Colon (tissue), 2 donors: Measurements from ENCODE around the gene ARHGEF6.
"Not testable (repeated sequence)": the region's sequence is repeated elsewhere in the genome, so short reads cannot be mapped to it uniquely, and the experiment has no call there.

Source experiments
- FAIRE-seq: peaks from 2 replicates; lab custom pipeline; 2012; peaks lifted over from hg19 to GRCh38; lab: Jason Lieb, UNC
- donor health status: control.
- donor health status: control.

The ARHGEF6 gene, protein sequence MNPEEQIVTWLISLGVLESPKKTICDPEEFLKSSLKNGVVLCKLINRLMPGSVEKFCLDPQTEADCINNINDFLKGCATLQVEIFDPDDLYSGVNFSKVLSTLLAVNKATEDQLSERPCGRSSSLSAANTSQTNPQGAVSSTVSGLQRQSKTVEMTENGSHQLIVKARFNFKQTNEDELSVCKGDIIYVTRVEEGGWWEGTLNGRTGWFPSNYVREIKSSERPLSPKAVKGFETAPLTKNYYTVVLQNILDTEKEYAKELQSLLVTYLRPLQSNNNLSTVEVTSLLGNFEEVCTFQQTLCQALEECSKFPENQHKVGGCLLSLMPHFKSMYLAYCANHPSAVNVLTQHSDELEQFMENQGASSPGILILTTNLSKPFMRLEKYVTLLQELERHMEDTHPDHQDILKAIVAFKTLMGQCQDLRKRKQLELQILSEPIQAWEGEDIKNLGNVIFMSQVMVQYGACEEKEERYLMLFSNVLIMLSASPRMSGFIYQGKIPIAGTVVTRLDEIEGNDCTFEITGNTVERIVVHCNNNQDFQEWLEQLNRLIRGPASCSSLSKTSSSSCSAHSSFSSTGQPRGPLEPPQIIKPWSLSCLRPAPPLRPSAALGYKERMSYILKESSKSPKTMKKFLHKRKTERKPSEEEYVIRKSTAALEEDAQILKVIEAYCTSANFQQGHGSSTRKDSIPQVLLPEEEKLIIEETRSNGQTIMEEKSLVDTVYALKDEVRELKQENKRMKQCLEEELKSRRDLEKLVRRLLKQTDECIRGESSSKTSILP

DNA sequence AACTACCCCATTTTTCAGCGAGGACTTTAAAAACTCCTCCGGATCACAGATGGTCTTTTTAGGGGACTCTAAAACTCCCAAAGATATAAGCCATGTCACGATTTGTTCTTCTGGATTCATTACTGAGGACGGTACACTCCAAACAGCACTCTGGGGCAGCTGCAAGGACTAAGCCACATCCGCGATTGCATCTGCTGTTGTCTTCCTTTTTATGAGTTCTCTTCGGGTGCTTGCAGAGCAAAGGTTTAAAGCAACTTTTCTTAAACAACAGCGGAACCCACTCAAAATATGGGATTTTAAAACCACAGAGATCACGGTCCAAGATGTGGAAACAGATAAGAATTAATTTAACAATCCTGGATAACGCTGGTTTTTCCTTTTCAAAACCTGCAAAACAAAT lies at the start of gene ARHGEF6:
ARHGEF6 (minus strand) TSS at position 170 of the 400 bp plus-strand sequence; CDS start at position 120, 50 bp downstream.
- FAIRE-seq = no peak

DNA sequence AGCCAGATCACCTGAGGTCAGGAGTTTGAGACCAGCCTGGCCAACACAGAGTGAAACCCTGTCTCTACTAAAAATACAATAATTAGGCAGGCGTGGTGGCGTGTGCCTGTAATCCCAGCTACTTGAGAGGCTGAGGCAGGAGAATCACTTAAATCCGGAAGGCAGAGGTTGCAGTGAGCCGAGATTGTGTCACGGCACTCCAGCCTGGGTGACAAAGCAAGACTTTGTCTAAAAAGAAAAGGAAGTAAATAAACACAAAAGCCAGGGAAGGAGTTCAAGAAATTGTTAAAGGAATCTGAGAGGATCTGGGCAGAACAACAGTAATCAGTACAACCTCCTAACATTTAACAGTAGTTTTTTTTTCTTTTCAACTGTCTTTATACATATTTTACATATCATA lies 48.7 kb upstream of the ARHGEF6 start:
- FAIRE-seq = no peak

DNA sequence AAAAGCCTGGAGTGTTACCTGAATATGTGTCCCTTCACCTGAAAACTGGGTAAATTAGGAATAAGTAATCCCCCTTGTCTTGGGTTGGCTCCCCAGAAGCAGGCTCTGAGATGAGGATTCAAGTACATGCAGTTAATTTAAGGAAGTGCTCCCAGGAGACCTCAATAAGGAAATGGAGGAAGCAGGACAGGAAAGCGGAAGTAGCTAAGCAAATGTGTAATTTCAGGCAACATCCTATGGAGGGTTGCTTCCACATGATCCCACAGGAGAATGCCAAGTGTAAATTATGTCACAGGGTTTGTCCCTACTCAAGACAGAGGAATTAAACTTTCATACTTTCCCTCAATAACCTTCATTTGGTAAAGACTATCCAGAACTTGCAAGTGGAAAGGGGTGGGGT lies 48.1 kb upstream of the ARHGEF6 start:
- no peak for FAIRE-seq

DNA sequence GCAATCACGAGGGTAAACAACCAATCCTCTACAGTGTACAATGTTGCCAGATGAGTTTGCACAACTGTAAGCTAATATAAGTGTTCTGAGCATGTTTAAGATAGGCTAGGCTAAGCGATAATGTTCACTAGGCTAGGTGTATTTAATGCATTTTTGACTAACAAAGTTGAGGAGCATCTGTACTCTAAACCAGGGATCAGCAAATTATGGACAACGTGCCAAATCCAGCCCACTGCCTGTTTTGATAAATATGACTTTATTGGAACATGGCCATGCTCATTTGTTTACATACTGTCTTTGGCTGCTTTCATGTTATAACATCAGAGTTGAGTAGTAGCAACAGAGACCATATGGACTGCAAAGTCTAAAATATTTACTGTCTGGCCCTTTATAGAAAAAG lies 46.3 kb upstream of the ARHGEF6 start:
- FAIRE-seq = no peak

DNA sequence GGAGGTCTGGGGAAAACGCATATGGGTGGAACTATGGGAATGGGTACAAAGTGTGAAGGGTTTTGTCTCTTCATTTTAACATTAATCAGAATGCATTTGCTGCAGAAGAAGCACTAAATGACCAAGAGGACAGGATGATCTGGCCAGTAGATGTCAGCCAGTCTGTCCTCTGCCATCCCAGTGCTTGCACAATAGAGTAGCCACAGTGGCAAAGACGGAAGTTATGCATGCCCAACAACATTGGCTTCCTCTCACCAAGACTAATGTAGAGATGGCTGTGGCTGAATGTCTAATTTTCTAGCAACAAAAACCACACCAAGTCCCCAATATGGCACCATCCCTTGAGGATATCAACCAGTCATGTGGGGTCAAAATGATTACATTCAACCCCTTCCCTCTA lies 45.0 kb upstream of the ARHGEF6 start:
- FAIRE-seq = no peak

DNA sequence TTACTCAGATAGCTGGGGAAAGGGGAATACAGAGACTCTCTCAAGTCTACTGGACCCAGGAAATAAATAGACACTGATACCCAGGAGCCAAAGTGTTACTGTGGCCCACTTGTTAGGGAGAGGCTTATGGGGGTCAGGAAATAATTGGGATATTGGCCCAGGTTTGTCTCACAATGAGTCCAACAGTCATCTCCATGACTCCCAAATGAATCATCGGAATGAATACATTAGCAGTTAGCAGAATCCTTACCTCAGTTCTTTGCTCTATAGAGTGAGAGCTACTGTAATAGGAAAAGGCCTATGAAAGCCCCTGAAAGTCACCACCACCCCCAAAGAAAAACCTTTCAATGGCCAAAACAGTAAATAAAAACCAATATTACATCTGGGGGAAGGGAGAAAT lies 42.4 kb upstream of the ARHGEF6 start:
- no peak for FAIRE-seq

DNA sequence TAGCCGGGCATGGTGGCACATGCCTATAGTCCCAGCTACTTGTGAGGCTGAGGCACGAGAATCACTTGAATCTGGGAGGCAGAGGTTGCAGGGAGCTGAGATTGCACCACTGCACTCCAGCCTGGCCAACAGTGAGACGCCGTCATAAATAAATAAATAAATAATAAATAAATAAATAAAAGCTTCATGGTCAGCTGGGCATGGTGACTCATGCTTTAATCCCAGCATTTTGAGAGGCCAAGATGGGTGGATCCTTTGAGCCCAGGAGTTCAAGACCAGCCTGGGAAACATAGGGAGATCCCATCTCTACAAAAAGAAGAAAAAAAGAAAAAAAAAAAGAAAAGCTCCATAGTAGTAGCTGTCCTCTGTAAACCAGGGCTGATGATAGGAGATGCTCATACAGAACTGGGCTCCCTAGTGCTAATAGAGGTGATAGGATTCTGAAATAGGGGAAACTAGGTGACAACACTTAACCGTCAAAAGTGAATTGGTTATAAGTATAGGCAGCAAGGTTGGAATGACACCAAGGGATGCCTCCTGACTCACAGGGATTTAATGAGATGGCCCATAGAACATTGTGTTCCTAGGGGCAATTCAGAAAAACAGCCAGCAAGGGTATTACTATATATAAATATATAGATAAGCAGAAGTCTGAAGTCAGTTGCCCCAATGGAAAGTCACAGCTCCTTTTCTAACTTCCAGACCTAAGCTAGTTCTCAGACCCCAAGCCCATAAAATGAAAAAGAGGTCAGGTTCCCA lies 41.8 kb upstream of the ARHGEF6 start:
- FAIRE-seq = no peak

DNA sequence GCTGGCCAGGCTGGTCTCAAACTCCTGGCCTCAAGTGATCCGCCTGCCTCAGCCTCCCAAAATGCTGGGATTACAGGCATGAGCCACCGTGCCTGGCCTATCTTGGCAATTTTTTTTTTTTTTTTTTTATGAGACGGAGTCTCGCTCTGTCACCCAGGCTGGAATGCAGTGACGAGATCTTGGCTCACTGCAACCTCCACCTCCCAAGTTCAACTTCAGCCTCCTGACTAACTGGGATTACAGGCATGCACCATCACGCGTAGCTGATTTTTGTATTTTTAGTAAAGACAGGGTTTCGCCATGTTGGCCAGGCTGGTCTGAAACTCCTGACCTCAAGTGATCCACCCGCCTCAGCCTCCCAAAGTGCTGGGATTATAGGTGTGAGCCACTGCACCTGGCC lies 39.0 kb upstream of the ARHGEF6 start:
- not testable (repeated sequence) for FAIRE-seq

DNA sequence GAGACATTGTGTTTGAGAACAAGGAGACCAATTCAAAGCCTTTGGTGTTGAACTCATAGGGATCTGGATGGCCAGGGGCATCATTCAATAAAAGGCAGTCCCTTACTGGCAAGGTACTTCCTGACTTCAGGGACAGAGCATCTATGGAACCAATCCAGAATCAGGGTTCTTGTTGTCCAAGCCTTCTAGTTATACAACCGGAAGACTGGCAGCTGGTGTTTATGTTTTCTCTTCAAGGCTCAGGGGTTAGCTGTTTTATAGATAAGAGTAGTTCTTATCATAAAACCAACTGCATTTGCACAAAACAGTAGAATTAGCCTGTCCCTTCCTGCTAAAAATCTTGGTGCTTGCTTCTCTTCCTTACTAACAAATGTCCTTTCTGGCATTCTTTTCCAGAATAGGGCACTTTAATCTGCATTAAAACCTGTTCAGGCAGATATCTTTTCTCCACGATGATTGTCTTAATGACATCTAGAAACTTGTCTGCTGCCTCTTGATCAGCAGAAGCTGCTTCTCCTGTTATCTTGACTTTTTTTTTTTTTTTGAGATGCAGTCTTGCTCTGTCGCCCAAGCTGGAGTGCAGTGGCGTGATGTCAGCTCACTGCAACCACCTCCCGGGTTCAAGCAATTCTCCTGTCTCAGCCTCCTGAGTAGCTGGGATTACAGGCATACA lies 38.4 kb upstream of the ARHGEF6 start:
- FAIRE-seq = no peak

DNA sequence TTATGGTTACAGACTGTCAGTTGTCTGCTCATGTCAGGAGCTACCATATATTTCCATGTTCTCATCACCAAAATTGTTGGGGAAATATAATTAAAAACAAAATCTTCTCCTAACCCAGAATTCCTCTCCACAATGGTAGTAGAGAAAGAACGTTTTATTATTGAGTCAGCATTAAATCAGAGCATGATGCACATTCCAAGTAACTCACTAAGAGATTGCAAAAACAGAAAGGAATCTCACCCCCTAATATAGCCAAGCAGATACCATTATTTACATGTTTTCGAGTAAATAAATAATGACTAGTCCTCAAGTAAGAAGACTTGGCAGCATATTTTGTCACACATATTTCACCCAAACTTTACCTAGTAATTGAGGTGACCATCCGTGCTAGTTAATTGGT lies 36.2 kb upstream of the ARHGEF6 start:
- no peak for FAIRE-seq

DNA sequence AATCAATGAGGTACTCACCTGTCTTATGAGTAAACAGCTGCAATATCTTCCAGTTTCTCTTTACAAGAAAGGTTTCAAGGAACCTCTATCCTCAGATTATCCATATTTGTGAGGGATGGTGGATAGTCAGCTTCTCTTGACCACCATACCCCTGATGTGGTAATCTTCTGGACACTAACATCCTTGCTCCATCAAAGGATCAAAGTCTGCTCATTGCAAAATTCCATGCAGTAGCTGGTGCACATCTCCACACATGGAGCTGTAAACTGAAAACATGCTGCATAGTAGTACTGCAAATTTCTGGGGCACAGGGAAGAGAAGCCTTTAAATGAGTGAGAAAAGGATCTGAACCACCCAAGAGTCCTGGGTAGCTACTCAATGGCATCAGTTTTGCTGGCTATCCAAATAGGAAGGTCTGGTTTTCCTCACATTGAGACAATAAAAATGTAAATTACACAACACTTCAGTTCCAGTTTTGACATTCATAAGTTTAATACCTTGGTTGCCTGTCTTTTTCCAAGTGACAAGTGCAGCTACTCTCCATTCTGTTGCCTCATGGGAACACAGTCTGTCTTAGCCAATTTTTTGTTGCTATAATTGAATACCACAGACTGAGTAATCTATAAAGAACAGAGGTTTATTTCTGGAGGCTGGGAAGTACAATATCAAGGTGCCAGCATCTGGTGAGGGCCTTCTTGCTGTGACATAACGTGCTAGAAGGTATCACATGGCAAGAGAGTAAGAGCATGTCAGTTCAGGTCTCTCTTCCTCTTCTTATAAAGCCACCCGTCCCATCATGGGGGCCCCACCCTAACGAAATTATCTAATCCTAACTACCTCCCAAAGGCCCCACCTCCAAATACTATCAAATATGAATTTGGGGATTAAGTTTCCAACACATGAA lies 34.4 kb upstream of the ARHGEF6 start:
- FAIRE-seq = no peak

DNA sequence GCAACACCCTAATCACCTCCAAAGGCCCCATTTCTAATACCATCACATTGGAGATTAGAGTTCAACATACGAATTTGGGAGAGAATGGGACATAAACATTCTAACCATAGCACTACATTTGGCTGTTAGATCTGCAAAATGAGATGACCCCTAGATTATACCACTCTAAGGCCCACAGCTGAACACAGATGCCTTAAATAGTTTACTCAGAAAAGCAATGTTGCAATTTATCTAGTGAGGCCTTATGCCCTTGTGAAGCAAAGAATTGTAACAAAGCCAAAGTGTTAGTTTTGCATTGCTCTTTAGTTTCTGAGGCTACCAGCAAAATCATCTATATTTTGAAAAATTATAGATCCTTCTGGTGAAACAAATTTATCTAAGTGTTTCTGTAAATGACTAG lies 31.6 kb upstream of the ARHGEF6 start:
- no peak for FAIRE-seq

DNA sequence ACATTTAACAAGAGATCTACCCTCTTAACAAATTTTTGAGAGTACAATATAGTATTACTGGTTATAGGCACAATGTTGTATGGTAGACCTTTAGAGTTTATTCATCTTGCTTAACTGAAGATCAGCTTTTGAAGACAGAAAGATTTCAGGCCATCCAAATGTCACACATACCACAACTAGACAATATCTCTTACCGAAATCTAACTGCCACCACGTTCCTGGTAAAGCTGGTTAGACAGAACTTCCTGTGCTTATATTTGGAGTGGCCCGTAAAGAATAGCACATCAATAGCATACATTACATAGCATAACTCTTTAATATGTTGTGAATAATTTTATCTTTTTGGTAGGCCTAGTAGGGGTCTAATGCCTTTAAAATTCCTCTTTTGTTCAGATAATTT lies 29.8 kb upstream of the ARHGEF6 start:
- FAIRE-seq = no peak

DNA sequence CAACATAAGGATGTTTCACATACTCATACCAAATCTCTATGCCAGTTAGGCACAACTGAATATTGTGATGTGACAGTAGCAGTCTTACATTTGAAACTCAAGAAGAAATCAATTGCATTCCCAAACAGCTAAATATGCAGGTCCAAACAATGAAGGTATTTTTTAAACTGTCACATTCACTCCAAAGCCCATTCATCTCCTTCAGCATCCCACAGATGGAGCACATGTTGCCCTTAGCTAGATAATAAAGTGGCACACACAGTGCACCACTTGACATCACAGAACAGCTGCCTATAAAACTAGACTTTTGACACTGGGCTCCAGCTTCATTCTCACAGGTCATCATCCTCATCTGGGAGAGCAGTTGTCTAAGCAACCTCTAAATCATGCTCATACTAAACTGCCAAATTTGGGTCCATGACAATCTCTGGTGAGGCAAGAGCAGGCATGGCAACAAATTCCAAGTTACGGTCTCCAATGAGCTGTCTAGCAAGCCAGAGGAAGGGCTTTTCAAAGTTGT lies 26.2 kb upstream of the ARHGEF6 start:
- FAIRE-seq = no peak

DNA sequence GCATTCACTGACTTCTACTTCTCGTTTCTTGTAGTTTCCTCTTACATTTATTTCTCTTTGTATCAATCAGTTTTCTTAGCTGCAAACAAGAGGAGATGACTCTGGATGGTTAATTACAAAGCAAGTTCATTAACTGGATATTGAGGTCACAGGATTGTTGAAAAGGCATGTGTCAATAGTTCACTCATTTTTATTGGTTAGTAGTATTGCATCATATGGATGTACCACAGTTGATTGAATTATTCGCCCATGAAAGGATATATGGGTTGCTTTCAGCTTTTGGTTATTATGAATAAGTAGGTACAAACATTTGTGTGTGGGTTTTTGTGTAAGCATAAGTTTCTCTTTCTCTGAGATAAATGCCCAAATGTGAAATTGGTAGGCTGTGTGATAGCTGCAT lies 21.8 kb upstream of the ARHGEF6 start:
- FAIRE-seq = no peak

DNA sequence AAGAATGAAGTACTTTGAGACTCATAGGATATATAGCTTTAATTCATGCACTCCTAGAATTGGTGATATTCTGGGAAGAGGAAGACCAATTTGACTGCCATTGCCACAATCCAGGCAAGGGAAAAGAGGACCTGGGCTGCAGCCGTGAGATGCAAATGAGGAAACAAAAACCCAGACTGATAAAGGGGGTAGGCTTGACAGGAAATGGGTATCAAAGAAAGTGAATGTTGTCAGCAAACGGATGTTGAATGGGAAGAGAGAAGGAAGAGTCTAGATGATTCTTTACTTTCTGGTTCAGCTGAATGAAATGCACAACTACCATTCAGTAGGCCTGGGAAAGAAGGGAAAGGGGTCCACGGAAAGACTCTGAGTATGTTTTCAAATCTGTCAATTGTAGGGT lies 17.1 kb upstream of the ARHGEF6 start:
- no peak for FAIRE-seq

DNA sequence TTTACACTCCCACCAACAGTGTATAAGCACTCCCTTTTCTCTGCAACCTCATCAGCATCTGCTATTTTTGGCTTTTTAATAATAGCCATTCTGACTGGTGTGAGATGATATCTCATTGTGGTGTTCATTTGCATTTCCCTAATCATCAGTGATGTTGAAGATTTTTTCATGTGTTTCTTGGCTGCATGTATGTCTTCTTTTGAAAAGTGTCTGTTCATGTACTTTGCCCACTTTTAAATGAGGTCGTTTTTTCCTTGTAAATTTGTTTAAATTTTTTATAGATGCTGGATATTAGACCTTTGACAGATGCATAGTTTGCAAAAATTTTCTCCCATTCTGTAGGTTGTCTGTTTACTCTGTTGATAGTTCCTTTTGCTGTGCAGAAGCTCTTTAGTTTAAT lies 14.4 kb upstream of the ARHGEF6 start:
- FAIRE-seq = peak; percentile 69

DNA sequence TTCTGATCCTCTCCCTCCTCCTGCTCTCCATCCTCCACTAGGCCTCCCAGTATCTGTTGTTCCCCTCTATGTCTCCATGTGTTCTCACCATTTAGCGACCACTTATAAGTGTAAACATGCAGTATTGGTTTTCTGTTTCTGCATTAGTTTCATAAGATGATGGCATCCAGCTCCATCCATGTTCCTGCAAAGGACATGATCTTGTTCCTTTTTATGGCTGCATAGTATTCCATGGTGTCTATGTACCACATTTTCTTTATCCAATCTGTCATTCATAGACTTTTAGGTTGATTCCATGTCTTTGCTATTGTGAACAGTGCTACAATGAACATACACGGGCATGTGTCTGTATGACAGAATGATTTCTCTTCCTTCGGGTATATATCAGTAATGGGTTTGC lies 13.9 kb upstream of the ARHGEF6 start:
- not testable (repeated sequence) for FAIRE-seq

DNA sequence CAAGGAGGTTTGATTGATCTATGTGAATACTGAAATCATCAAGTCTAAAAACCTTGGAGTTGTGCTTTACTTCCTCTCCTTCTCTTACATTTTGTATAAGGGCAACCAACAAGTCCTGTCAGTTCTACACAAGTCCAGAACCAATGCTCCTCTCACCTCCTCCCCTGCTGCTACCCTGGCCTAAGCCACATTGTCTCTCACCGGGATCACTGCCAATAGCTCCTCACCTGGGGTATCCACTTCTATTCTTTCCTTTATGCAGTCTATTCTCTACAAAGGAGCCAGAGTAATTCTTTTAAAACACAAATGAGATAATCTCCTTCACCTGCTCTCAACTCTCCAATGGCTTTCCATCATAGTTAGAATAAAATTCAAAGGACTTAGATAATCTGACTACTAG lies 13.3 kb upstream of the ARHGEF6 start:
- no peak for FAIRE-seq

DNA sequence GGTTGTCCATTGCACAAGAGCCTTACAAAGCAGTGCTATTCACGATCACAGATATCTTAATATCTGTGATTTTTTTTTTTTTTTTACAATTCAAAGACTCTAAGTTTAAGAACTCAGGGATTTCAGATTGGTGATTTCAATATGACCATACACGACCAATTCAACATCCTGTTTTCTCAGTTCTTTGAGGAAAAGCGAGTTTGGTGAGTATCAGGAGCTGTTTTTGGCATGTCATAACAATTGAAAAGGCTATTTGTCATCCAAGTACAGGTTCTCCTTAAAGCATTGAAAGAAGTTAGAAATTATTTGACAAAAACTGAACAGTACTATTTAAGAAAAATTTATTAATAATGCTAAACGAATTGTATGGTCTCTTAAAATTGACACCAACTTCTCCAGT lies 9.1 kb upstream of the ARHGEF6 start:
- FAIRE-seq = no peak

DNA sequence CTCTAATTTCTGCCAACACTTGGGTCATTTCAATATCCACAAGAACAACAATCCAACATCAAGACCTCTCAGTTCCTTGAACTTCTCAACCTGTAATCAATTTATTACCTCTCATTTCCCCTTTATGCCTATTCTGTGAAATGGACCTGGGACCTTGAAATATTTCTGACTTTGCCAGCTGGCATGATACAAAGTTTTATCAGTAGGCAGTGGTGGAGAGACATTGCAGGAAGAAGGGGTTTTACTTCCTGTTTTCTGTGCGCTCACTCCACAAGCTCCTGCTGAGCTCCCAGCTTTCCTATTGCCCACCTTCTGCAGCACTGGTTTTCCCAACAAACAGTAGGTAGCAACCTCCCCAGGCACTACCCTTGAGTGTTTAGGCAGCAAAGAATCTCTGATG lies 3.5 kb upstream of the ARHGEF6 start:
- no peak for FAIRE-seq
